CD14-positive monocyte (primary cell): Measurements from ENCODE around the gene FDPS. TPM values are rescaled to one million over a fixed set of nuclear protein-coding genes. Genes with fewer than 3 reads are reported as not detected.
A peak's percentile ranks its signal among the peaks of the same experiment; 100 is the strongest.

ENCODE experiments used
- DNase-seq, 3 donors: peaks; one replicate each; pipeline ENCODE4 v3.0.0-alpha.2; 2011 to 2022
- H2AFZ ChIP-seq: 2 replicates; pipeline ENCODE4 v1.6.0; 2012; ENCODE audit warnings: mild to moderate bottlenecking, low read depth, low read length, inconsistent platforms; ENCODE audit not compliant: insufficient read depth, poor library complexity, severe bottlenecking
- H3K27ac ChIP-seq, 2 donors: 1 replicate in 1 of 2; 2 replicates in 1 of 2; pipeline ENCODE4 v1.5.1; 2012 to 2013; ENCODE audit warnings: low read length in 2 of 2, control low read depth in 1 of 2, inconsistent platforms in 1 of 2, low read depth in 1 of 2, mild to moderate bottlenecking in 1 of 2
- H3K27me3 ChIP-seq, 2 donors: one replicate each; pipeline versions ENCODE4 v1.6.0 to v1.6.1; 2011 to 2013; ENCODE audit warnings: low read length in 2 of 2; ENCODE audit not compliant: control insufficient read depth in 2 of 2, insufficient read depth in 2 of 2
- H3K36me3 ChIP-seq, 2 donors: replicated peaks in 1 of 2; 1 replicate in 1 of 2; 2 replicates in 1 of 2; pipeline versions ENCODE4 v1.5.1 to v1.6.1; 2012 to 2013; ENCODE audit warnings: low read length in 2 of 2, control low read depth in 1 of 2, inconsistent platforms in 1 of 2, mild to moderate bottlenecking in 1 of 2; ENCODE audit not compliant: insufficient read depth in 2 of 2, control insufficient read depth in 1 of 2
- H3K4me1 ChIP-seq, 2 donors: 1 replicate in 1 of 2; 2 replicates in 1 of 2; pipeline versions ENCODE4 v1.5.1 to v1.6.1; 2012 to 2013; ENCODE audit warnings: low read length in 2 of 2, control low read depth in 1 of 2, inconsistent platforms in 1 of 2, mild to moderate bottlenecking in 1 of 2, moderate library complexity in 1 of 2; ENCODE audit not compliant: insufficient read depth in 2 of 2, control insufficient read depth in 1 of 2
- H3K4me2 ChIP-seq: replicated peaks from 2 replicates; pipeline ENCODE3; 2012; ENCODE audit warnings: low read length, moderate library complexity, mild to moderate bottlenecking; ENCODE audit not compliant: poor library complexity, severe bottlenecking; ENCODE audit errors: extremely low read depth
- H3K4me3 ChIP-seq, 3 experiments: fragments of 200-600 bp in 1 of 3; sonication (generic) in 1 of 3; replicated peaks in 1 of 3; 1 replicate in 2 of 3; 2 replicates in 1 of 3; pipeline ENCODE4 v1.5.1; 2011 to 2013; ENCODE audit warnings: low read length in 3 of 3, mild to moderate bottlenecking in 3 of 3, control low read depth in 2 of 3, low read depth in 2 of 3, inconsistent platforms in 1 of 3, moderate library complexity in 1 of 3
- H3K79me2 ChIP-seq: 2 replicates; pipeline ENCODE4 v1.6.0; 2012; ENCODE audit warnings: mild to moderate bottlenecking, control low read depth, inconsistent platforms, low read length, moderate library complexity; ENCODE audit not compliant: insufficient read depth
- H3K9ac ChIP-seq: 2 replicates; pipeline ENCODE4 v1.6.0; 2017; ENCODE audit warnings: low read length, mild to moderate bottlenecking; ENCODE audit not compliant: insufficient read depth, poor library complexity, severe bottlenecking
- H3K9me3 ChIP-seq, 2 donors: replicated peaks in 1 of 2; 1 replicate in 1 of 2; 2 replicates in 1 of 2; pipeline versions ENCODE4 v1.5.1 to v1.6.1; 2012 to 2013; ENCODE audit warnings: low read length in 2 of 2, control low read depth in 1 of 2; ENCODE audit not compliant: control insufficient read depth in 1 of 2, insufficient read depth in 1 of 2
- H4K20me1 ChIP-seq: 2 replicates; pipeline ENCODE4 v1.6.0; 2012; ENCODE audit warnings: mild to moderate bottlenecking, low read length, control low read depth, moderate library complexity; ENCODE audit not compliant: insufficient read depth
- H3K27ac Mint-ChIP-seq, 7 donors: one replicate each; pipeline ENCODE4 v1.8.0; 2020; ENCODE audit warnings: mild to moderate bottlenecking in 7 of 7, mixed read lengths in 7 of 7, moderate library complexity in 6 of 7, inconsistent platforms in 2 of 7
- H3K27me3 Mint-ChIP-seq, 3 donors: one replicate each; pipeline ENCODE4 v1.8.0; 2021 to 2022; ENCODE audit warnings: low read depth in 3 of 3, mild to moderate bottlenecking in 3 of 3, mixed read lengths in 3 of 3, moderate library complexity in 3 of 3, inconsistent platforms in 1 of 3
- H3K36me3 Mint-ChIP-seq, 2 donors: one replicate each; pipeline ENCODE4 v1.8.0; 2020; ENCODE audit warnings: mixed read lengths in 2 of 2, inconsistent platforms in 1 of 2, mild to moderate bottlenecking in 1 of 2
- H3K4me1 Mint-ChIP-seq: one replicate; pipeline ENCODE4 v1.8.0; 2020; ENCODE audit warnings: mild to moderate bottlenecking, mixed read lengths
- H3K4me3 Mint-ChIP-seq, 2 donors: one replicate each; pipeline ENCODE4 v1.8.0; 2020; ENCODE audit warnings: mild to moderate bottlenecking in 2 of 2, mixed read lengths in 2 of 2, moderate library complexity in 1 of 2
- H3K9me3 Mint-ChIP-seq, 7 donors: one replicate each; pipeline ENCODE4 v1.8.0; 2020 to 2022; ENCODE audit warnings: mixed read lengths in 7 of 7, mild to moderate bottlenecking in 6 of 7, moderate library complexity in 6 of 7, inconsistent platforms in 2 of 7
- WGBS: methylation state at CpG from one replicate; pipeline ENCODE4 v1.1.5; 2013; ENCODE audit warnings: missing lambda C conversion rate; ENCODE audit not compliant: insufficient coverage; 5-methylcytosine and 5-hydroxymethylcytosine counted together
- intact Hi-C, 2 donors: fragments of 100-400 bp; cut with micrococcal nuclease; formaldehyde crosslinking; loops; one replicate each; pipeline versions ENCODE4 v1.15.0 to v1.15.1; 2023
- polyA plus RNA-seq, 3 donors: library from polyadenylated mRNA; depleted of rRNA in 1 of 3; unstranded in 2 of 3; stranded (reverse) in 1 of 3; fragments of 300-500 nt in 2 of 3; fragments of >200 nt in 1 of 3; fragmentation: Illumina TruSeq in 2 of 3; gene quantifications; 1 replicate in 2 of 3; 2 replicates in 1 of 3; pipeline ENCODE4 v1.2.3, GENCODE V29; 2012 to 2021
- TF ChIP-seq, protein P1 (sequence below): fragments of 200-600 bp; IDR thresholded peaks from one replicate; pipeline ENCODE4 v1.8.0; 2022; ENCODE audit warnings: antibody characterized with exemption, mild to moderate bottlenecking

FDPS gene
- polyA plus RNA-seq, 3 donors: 92.5 to 123 (median 117) TPM

GRCh38 chr1:155339515-155340097 is 30.9 kb downstream of the FDPS start:
- Histone ChIP-seq H3K4me1 (no peaks in the 10 kb centered on the region), H3K4me3 (no peak overlapping the region), H2AFZ (no peak overlapping the region), H3K9ac (no peak overlapping the region), H3K27ac (no peak overlapping the region), H3K4me2 (no peak overlapping the region), H3K36me3 (peaks cover 91 to 100% of the 10 kb centered on the region in 2 donors), H4K20me1 (no peaks in the 10 kb centered on the region), H3K9me3 (no peaks in the 10 kb centered on the region), H3K27me3 (no peaks in the 10 kb centered on the region), H3K79me2 (no peaks in the 10 kb centered on the region)
- intact Hi-C loops: no loop called here
- H3K27me3 Mint-ChIP-seq: no peaks in the 10 kb centered on the region
- TF ChIP-seq, protein P1, sequence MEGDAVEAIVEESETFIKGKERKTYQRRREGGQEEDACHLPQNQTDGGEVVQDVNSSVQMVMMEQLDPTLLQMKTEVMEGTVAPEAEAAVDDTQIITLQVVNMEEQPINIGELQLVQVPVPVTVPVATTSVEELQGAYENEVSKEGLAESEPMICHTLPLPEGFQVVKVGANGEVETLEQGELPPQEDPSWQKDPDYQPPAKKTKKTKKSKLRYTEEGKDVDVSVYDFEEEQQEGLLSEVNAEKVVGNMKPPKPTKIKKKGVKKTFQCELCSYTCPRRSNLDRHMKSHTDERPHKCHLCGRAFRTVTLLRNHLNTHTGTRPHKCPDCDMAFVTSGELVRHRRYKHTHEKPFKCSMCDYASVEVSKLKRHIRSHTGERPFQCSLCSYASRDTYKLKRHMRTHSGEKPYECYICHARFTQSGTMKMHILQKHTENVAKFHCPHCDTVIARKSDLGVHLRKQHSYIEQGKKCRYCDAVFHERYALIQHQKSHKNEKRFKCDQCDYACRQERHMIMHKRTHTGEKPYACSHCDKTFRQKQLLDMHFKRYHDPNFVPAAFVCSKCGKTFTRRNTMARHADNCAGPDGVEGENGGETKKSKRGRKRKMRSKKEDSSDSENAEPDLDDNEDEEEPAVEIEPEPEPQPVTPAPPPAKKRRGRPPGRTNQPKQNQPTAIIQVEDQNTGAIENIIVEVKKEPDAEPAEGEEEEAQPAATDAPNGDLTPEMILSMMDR: no peak
- no peak overlapping the region for H3K4me3 Mint-ChIP-seq
- peaks cover 75 to 92% of the 10 kb centered on the region in 2 donors for H3K36me3 Mint-ChIP-seq
- 86% methylated on average over 1 of the region's 8 CpGs for WGBS
- DNase-seq: no peak
- H3K27ac Mint-ChIP-seq: no peak overlapping the region
- no peaks in the 10 kb centered on the region for H3K9me3 Mint-ChIP-seq
- no peaks in the 10 kb centered on the region for H3K4me1 Mint-ChIP-seq

GRCh38 chr1:155342842-155343241 is 34.2 kb downstream of the FDPS start:
- H3K27me3 Mint-ChIP-seq: no peaks in the 10 kb centered on the region
- no peaks in the 10 kb centered on the region for H3K4me1 Mint-ChIP-seq
- intact Hi-C loops: no loop called here

More at GRCh38 chr1:155342842-155343241, 34.2 kb downstream of the FDPS start:
- Histone ChIP-seq H3K79me2 (no peaks in the 10 kb centered on the region), H3K4me1 (no peaks in the 10 kb centered on the region), H3K27me3 (no peaks in the 10 kb centered on the region), H3K4me3 (no peak overlapping the region), H3K9ac (no peak overlapping the region), H3K36me3 (peaks cover 87 to 99% of the 10 kb centered on the region in 2 donors), H3K9me3 (no peaks in the 10 kb centered on the region), H2AFZ (no peak overlapping the region), H3K27ac (no peak overlapping the region), H4K20me1 (no peaks in the 10 kb centered on the region), H3K4me2 (no peak overlapping the region)
- TF ChIP-seq, protein P1: no peak
- Mint-ChIP-seq H3K27ac (peak overlapping the region in 2 of 7 donors; percentile 1 to 5), H3K4me3 (no peak overlapping the region), H3K36me3 (peaks cover 79 to 93% of the 10 kb centered on the region in 2 donors), H3K9me3 (no peaks in the 10 kb centered on the region)
- no peak for DNase-seq
- WGBS: 94% methylated on average over 2 of the region's 3 CpGs
